ENCODE data around the gene PI16.

PI16 gene

DNA sequence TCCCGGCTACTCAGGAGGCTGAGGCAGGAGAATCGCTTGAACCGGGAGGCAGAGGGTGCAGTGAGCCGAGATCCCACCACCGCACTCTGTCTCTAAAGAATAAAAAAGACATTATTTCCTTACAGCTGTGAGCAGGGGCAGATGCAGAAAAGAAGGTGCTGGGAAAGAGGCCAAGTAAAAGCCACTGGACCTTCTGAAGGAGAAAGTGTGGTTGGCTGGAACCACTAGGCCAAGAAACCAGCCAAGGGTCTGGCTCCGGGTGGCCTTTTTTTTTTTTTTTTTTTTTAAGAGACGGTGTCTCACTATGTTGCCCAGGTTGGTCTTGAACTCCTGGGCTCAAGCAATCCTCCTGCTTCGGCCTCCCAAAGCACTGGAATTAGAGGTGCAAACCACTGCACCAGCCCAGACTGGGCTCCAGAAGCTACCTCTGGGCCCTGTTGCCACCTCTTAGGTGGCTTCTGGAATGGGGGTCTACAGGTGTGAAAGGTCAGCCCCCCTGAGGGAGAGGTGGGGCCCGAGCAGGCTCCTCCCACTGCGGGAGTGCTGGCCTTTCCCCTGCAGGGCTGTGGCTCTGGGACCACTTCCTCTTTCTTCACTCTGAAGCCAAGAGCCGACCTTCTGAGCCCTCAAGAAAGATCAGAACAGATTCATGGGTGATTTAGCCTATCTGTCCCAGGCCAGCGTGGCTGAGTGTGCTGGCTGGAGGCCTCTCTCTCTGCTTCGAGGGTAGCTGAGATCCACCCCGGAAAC is 50.7 kb downstream of the PI16 start, which contains the start of gene FGD2:
Gene FGD2, plus strand, starts transcription at position 595 of the 750 bp plus-strand sequence. CDS start 163 bp downstream, outside the sequence.
- no peak for DNase-seq

DNA sequence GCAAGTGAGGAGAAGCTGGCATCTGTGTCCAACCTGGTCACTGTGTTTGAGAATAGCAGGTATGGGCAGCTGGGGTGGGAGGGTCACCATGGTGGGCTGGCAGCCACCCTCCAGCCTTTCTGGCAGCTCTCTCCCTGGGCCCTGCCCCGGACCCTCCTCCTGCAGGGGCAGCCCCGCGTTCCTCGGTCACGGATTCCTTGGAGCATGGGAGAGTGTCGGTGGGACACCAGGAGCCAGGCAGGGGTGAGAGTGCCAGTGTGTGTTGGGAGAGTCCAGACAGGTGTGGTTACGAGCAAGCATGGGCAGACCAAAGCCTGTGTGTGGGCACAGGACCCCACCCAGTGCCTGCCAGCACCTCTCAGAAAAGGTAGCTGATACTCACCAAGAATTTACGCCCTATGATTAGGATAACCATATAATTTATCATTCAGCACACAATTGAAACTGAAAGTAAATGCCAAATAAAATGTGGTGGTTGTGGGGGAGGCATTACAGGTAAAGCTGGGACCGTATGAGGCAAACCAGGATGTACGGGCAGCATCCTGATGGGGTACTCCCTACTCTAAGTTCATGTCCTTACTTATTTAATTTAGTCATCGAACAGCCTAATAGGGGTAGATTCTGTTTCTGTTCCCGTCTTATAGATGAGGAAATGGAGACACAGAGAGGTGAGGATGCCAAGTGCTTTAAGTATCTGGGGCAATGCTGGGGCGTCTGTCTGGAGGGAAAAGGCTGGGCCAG is 51.5 kb downstream of the PI16 start:
- DNase-seq: no peak

- no peak for DNase-seq
These were observed 52.3 kb downstream of the PI16 start for GRCh38 chr6:37006793-37007339.

DNA sequence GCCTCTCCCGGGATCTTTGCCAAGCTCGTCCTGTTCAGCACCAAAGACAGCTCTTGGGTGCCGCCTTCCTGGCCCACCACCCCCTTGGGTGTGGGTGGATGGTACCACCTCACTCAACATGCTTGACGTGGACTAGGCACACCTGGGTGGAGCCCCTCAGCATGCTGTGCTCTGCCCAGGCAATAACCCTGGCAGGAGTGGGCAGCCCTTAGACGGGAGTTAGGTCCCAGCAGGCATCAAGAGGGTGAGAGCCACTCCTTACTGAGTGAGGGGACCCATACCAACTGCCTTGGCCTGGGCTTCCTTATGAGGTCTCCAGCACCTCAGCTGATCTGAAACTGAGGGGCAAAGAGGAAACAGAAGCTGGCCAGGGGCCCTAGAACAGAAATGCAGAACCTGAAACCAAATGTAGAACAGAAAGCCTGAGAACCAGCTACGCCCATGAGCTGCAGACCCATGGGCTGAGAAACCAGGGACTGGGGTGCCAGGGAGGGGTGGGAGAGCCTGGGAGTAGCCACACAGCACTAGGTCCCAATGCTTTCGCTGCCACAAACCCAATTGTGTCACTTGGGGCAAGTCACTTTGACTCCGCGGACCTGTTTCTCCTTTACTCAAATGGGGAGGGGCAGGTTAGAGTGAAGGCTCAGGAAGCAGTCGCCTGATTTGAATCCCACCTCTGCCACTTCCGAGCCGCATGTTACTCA is 53.0 kb downstream of the PI16 start:
- no peak for DNase-seq

GRCh38 chr6:37008484-37009465 is 54.2 kb downstream of the PI16 start:
- no peak for DNase-seq

GRCh38 chr6:37010402-37010892 is 55.9 kb downstream of the PI16 start:
- DNase-seq: no peak

DNA sequence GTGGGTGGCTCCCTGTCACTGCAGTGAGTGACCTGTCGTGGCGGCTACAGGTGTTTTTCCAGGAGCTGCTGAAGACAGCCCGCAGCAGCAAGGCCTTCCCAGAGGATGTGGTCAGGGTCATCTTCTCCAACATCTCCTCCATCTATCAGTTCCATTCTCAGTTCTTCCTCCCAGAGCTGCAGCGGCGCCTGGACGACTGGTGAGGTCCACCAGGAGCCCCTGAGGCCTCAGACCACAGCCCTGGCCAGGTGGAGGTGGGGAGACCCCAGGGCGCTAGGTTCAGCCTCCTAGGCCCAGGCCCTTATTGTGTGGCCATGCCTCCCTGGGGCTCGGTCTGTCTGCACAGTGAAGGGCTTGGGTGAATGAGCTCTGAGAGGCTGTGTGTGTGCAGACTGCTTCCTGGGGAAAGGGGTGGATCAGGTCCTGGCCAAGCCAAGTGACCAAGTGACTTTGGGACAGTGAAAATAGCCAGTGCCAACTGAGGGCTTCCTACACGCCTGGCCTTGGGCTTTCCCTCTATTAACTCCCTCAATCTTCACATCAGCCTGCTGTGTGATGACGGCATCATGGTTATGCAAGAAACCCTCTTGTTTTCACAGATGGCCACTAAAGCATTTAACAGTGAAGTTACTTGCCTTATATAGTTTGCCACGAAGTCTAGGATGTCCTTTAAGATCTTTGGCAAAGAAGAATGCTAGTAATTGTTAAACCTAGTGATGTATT is 57.3 kb downstream of the PI16 start:
- no peak for DNase-seq

DNA sequence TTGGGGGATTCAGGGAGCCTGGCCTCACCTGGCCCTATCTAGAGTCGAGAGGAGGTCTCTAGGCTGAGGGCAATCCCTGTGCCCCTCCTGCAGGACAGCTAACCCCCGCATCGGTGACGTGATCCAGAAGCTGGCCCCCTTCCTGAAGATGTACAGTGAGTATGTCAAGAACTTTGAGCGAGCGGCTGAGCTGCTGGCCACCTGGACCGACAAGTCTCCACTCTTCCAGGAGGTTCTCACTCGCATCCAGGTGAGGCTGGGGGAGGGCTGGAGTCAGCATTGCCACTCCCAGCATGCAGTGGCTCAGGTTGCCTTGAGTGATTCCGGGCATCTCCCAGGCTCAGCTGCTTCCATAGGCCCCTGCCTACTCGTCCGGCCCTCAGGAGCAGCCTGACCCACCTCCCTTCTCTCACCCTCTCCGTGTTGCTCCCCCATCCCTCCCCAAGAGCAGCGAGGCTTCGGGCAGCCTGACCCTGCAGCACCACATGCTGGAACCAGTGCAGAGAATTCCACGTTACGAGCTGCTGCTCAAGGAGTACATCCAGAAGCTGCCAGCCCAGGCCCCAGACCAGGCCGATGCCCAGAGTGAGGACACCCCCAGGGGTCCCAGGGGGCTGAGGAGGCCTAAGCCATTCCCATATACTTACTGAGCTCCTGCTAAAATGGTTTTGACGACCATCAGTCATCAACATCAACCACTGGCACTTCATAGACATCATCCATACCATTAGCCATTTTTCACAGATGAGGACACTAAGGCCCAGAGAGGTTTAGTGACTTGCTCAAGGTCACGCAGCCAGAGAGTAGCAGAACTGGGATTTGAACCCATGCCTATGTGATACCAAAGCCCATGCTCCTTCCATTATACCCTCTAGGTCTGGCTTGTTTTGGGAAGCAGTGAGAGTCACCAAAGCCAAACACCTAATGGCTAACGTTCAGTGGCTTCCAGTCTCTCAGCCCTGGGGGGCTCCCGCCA is 59.3 kb downstream of the PI16 start:
- DNase-seq: no peak
